Measurements from ENCODE around the gene ABI3.
A peak's percentile ranks its signal among the peaks of the same experiment; 100 is the strongest.

The ABI3 gene

DNA sequence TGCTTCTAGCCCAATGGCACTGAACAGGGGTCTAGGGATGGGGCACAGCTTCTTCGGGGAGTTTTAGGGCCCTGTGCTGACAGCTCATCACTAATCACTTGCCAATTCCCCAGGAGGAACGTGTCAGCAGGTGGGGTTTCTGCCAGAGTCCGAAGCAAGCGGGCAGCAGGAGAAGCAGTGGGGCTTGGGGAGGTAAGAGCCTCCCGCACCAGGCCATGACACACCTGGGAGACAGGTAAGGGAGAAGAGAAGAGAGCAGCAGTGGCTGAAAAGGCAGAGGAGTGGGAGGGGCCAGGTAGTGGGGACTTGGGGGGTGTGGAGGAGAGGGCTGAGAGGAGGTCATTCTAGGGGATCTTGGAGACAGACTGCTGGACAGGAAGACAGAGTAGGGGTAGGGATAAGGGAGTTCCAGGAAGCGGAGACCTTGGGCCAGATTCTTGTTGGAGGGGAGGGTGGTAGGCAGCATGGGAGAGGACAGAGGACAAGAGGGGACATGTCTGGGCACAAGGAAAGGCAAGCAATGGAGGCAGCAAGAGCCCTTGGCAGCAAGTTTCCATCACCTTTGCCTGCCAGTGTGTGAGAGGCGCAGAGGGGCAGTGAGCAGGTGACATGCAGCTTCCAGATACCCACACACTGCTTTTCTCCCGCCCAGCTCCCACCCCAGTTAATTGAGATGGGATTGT is 15.2 kb downstream of the ABI3 start:
- DNase-seq (ENCODE audit: low spot score) = no peak

DNA sequence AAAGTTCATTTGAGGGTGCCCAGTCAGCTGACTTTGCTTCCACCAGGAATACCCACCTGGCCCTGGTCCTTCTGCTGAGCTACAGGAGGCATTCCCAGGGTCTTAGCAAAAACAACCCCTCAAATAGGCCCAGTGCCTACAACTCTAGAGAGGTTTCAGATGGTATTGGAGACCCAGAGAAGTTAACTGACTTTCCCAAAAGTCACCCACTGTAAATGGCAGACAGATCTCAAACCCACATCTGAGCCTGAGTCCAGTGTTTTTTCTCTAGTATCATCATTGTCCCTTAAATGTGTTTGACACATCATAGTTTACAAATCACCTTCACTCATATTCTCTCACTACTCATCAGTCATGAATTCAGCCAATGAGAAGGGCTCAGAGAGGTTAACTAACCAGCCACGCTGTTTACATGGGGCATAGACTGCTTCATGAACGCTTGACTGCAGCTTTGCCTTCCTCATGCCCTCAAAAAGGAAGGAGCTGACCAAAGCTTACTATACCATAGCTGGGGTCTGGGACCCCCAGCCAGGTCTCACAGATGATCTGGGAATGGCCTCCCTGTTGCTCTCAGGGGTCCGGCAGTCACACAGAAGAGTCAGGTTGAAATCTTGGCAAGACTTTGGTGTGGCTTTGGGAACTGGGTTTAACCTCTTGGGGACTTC is 16.4 kb downstream of the ABI3 start:
- no peak for DNase-seq (ENCODE audit: low spot score)

DNA sequence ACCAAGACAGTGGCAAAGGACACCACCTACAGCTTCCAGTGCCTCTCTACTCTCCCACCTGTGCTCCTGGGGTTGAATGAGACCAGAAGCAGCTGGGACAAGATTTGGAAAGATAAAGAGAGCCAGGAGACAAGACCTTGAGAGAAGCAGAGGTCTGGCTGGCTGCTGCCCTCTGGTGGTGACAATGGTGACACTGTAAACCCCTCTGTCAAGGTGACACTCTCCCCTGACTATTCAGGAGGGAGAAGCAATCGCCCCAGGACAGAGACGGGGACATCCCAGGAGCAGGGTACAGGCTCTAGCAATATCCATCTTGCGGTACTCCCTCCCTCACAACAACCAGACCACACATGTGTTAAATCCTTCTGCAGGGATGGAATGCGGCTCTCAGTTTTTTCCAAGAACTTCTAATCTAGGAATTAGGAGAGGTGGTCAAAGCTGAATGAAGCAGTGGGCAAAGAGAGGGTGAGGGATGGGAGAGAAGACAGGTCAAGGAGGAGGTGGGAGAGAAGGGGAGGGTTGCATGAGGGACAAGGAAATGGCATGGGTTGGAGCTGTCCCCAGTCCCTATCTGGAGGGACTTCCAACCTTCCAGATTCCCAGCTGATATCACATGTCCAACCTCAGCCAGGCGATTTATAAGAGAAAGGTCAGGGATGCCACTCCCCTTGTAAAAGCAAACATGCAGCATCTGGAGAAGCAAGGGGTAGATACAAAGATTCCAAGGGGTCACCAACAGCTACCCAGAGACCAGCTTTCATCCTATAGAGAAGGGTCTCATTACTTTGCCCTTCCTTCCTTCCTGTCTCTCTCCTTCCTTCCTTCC is 17.1 kb downstream of the ABI3 start:
- DNase-seq (ENCODE audit: low spot score) = peak; percentile 86

DNA sequence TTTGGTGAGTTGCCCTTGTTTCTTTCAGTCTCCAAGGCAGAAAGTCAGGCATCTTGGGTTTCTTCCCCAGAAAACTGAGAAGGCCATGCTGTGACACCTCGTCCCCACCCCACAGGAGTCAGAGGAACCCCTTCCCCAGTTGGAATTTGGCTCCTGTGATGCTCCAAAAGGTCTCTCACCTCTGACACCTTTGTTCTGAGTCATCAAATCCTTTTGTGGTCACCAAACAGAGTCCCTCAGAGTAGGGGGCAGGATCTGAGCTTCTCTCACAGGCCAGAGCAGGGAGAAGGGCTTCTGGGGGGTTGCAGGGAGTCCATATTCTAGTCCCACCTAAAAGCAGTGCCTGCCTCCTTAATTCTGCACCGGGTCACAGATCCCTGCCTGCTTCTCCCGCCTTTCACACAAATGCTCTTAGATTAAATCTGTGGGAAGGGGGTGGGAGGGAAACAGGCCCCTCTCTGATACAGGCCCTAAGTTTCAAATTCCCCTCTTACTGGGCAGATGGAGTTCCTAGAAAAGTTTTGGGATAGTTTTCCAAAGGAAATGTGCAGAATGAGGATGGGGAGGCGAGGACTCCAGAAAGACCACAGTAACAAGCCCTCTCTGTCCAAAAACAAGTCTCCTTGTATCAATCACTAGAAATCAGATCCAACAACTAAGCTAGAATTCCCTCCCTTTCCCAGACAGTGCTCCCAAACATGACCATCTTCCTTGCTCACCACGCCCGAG is 18.7 kb downstream of the ABI3 start:
- DNase-seq (ENCODE audit: low spot score) = no peak

DNA sequence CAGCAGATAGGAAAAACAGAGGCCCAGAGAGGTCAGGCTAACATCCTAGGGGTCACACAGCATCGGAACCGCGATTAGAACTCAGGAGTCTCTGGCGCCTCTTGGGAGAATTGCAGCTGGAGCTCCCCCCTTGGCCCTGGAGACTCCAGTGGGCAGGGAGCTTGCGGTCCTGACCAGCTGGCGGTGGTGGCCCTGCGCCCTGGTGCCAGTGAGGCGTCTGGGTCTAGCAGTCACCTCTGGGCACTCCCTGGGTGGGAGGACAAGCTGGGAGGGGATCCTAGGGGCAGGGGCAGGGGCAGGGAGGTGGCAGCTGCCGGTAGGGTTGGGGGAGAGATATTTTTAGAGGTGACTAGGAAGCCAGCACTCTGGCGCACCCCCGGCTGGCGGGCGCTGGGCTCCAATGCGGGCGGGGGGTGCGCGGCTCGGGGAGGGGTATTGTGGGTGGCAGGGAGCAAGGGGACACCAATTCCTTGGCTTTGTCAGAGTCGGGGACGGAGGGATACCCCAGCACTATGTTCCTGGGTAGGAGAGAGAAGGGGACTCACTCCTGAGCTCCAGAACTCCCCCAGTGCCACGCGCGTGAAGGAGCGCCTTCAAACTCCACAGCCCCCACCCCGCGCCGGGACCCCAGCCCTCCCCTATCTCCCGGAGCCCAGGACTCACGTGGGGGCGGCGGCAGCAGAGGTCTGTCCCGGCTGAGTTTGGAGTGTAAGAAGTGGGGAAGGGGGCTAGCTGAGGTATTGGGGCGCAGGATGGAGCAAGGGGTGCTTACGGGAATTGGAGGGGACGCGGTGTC is 19.5 kb downstream of the ABI3 start:
- DNase-seq (ENCODE audit: low spot score) = no peak

DNA sequence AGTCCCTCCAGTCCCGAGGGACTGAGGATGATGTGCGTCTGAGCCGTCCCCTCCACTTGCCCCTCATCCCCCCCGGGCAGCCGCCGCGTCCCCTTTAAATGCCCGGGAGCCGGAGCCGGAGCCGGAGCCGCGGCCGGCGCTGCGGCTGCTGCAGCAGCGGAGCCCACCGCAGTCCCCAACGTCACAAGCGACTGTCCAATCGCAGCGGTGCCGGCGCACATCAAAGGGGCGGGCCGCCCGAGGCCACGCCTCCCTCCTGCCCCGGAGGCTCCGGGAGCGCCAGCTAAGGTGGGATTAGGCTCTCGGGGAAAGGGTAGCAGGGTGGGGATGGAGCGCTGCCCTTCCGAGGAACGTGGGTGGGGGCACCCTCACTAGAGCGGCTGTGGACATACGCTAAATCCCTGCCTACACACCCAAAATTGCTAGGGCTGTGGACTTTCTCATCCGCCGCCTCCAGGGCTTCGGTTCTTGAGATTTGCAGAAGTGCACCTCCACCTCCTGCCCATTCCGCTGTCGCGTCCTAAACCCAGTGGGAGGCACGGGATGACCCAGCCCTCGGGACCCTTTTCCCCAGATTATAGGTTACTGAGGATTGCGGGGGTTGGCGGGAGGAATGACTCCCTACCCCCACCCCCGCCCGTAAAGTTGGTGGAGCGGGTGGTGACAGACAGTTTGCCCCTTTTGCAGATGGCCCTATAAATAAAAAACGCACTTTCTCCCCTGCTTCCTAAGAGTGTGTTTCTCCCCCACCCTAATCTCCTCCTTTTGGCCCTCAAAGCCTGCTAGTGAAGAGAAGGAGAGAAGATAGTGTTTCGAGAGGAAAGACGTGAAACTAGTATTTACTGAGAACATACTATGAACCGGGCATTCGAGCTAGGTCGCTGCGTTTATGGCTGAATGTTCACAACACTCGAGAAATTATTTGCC is 20.4 kb downstream of the ABI3 start, which contains the start of gene PHOSPHO1:
Gene PHOSPHO1, minus strand, starts transcription at position 152 of the 927 bp plus-strand sequence. CDS start 4,096 bp downstream, outside the sequence.
- peak; percentile 91 for DNase-seq (ENCODE audit: low spot score)

DNA sequence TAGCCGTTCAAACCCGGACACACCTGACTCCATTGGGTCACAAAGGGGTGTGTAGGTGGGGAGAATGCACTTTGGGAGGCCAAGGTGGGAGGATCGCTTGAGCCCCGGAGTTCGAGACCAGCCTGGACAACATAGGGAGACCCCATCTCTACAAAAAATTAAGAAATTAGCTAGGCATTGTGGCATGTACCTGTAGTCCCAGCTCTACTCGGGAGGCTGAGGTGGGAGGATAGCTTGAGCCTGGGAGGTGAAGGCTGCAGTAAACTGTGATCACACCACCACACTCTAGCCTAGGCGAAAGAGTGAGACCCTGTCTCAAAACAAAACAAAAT is 21.0 kb downstream of the ABI3 start:
- DNase-seq (ENCODE audit: low spot score) = no peak

DNA sequence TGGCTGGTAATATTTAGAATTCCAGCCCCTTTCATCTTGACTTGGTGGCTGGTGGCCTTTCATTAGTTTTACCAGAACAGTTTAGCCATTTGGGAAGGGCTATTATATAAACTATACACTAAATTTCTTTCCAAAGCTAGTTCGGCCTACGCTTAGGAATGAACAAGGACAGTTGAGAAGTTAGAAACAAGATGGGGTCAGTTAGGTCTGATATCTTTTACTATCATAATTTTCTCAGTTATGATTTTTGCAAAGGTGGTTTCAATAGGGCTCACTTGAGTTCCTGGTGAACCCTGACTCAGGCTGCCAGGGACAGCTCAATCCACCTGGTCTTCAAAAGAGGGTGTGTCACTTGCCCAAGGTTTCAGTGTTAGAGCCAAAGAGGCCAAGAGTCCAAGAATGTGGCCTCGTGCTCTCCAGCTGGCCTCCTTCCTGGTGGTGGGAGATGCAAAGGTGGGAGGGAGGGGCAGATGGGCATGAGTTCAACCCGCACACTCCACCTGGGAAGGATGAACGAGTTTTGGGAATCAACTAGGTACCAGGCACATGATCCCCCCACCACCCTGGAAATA is 24.1 kb downstream of the ABI3 start:
- no peak for DNase-seq (ENCODE audit: low spot score)

DNA sequence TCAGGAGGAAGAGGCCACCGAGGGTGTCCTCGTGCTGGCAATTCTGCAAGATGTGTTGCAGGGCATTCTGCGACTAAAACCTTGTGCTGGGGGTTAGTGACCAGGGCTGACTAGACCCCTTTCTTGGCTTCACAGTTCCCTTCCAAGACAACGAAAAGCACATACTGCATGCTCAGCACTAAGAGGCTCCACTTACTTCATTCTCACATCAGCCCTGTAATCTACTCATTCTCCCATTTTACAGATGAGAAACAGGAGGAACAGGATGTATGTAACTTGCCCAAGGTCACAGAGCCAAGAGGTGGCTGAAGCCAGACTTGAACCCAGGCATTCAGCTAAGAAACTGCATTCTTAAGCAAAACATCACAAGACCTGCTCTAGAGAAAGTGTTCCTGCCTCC is 25.4 kb downstream of the ABI3 start:
- DNase-seq (ENCODE audit: low spot score) = no peak

DNA sequence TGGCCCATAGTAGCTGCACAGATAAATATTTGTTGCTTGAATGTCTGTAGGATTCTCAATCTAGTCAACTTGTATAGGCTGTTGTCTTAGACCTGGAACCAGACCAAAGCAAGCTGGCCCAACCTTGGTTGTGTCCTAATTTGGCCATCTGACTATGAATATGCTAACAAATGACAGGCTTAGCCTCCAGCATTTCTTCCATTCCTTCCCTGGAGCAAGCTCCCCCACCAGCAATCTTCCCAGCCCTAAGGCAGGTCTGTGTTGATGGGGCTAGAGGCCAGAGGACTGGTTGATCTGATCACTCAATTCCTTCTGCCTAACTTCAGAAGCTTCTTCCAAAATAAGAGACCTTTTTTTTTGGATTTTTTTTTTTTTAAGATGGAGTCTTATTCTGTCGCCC is 29.5 kb downstream of the ABI3 start:
- no peak for DNase-seq (ENCODE audit: low spot score)

DNA sequence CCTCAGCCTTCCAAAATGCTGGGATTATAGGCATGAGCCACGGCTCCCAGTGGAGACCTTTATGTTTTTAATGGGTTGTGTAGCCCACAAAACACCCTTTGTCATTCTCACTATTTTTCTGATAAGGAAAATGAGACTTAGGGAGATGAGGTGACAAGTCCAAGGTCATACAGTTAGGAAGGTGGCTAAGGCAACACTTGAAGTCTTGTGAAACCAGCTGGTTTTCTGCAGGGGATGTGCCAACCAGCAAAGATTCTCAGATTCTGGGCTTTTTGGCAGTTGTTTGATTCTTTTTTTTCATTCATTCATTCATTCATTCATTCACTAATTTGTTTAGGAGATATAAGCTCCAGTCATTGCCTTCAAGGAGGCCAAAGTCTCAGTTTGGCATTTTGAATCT is 30.1 kb downstream of the ABI3 start:
- no peak for DNase-seq (ENCODE audit: low spot score)

DNA sequence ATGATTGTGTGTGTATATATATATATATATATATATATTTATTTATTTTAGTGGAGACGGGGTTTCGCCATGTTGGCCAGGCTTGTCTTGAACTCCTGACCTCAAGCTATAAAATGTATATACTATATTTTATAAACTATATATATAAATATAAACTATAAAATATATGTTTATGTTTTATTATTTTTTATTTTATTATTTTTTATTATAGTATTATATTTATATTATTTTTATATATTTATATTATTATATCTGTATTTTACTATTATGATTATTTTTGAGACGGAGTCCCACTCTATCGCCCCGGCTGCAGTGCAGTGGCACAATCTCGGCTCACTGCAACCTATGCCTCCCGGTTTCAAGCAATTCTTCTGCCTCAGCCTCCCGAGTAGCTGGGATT is 30.5 kb downstream of the ABI3 start:
- no peak for DNase-seq (ENCODE audit: low spot score)

DNA sequence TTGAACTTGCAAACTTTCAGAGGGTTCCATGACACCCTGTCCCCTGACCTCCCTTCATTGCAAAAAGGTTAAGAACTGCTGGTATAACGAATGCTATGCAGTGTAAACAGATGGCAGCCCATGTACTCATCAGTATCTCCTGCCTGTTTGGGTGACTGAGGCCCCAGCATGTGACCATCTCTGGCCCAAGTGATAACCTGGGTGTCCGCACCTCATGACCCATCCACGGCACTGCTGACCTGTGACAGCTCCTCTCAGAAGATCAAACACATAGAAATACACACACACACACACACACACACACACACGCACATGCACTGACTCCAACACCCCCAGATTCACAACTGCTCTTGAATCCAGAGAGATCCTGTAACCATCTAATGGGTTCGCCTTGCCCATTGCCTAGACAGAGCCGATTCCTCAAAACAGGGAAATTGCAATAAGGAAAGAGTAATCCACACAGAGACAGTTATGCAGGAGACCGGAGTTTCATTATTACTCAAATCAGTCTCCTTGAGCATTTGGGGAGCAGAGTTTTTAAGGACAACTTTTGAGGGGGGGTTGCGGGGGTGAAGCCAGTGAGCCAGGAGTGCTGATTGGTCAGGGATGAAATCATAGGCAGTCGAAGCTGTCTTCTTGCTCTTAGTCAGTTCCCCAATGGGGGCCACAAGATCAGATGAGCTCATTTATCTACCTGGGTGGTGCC is 31.3 kb downstream of the ABI3 start:
- peak; percentile 52 for DNase-seq (ENCODE audit: low spot score)

DNA sequence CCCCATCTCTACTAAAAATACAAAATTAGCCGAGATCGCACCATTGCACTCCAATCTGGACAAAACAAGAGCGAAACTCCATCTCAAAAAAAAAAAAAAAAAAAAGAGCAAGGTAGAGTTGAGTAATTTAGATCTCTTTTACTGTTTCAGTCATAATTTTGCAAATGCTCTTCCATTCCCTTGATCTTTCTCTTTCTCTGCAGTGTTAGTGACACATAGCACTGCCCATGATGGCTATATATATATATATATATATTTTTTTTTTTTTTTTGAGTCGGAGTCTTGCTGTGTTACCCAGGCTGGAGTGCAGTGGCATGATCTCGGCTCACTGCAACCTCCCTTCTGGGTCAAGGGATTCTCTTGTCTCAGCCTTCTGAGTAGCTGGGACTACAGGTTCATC is 32.3 kb downstream of the ABI3 start:
- no peak for DNase-seq (ENCODE audit: low spot score)

DNA sequence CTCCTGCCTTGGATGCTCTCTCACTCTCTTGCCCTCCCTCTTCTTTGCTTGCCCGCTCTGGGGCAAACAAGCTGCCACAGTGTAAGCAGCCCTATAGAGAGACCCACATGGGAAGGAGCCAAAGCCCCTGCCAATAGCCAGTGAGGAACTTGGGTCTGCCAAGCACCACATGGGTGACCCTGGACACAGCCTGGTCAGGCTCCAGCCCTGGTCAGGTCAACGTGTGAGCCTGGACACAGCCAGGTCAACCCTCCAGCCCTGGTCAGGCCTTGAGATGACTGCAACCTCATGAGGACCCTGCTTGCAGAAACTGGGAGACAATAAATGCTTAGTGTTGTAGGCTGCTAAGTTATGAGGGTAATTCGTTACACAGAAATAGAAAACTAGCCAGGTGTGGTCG is 34.3 kb downstream of the ABI3 start:
- DNase-seq (ENCODE audit: low spot score) = no peak

DNA sequence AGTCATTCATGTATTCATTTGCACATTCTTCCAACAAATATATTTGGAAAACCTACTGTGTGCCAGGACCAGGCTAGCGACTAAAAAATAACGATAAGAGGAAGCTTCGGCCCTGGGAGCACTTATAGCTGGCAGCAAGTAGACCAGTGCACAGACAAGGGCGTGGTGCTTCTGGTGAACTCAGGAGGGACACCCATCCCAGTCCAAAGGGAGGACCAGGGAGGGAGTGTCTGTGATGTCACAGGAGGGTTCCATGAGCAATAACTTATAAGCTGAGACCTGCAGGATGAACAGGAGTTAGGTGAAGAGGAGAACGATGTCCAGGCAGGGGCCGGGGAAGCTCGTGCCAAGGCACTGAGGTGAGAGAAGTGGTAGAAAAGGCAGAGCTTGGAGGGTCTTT is 37.4 kb downstream of the ABI3 start:
- peak; percentile 81 for DNase-seq (ENCODE audit: low spot score)

DNA sequence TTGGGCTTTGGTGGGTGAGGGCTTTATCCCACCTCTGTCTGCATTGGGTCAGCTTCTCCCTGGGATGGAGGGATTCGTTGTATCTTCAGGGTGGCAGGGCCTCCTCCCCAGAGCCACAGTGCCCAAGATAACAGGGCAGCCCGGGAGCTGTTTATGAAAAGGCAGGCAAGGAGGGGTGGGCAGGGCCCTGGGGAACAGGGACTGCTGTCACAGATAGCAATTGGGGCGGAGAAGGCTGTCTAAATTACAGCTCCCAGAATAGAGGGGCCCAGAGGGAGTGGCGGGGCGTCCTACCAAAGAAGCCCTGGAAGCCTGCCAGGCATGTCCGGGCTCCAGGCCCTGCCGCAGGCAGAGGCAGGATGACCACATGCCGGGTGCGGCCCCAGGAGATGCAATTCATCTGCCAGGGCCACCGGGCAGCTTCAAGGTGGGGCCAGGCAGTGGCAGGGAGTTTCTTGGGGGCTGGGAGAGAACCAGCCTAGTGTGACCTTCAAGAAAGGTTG is 38.8 kb downstream of the ABI3 start:
- peak; percentile 95 for DNase-seq (ENCODE audit: low spot score)

DNA sequence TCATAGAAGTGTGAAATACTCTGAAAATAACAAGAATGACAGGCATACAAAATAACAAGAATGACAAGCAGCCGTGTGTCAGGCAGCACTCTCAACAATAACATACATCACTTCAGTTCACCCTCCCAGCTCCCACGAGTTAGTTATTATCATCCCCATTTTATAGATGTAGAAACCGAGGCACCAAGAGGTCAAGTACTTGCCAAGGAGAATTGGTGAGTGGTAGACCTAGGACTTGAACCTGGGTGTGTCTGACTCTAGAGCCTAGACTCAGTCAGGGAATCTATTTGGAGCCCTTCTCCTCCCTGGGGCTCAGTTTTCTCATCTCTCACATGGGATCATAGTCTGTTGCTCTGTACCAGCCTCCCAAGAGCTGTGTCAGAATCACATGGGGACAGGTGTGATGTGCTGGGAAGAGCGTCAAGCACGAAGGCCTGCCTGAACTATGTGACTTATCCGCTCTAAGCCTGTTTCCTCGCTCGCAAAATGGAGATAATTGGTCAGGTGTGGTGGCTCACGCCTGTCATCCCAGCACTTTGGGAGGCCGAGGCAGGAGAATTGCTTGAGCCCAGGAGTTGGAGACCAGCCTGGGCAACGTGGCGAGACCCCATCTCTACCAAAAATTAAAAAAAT is 39.5 kb downstream of the ABI3 start:
- peak; percentile 41 for DNase-seq (ENCODE audit: low spot score)
